Left lung (tissue), 10 donors: Measurements from ENCODE around the gene KCNJ12. TPM values are rescaled to one million over a fixed set of nuclear protein-coding genes. Genes with fewer than 3 reads are reported as not detected.
"Not testable (repeated sequence)": the region's sequence is repeated elsewhere in the genome, so short reads cannot be mapped to it uniquely, and the experiment has no call there.

Experiments used
- ATAC-seq: fragments of 200-7000 bp; cut with Tn5 transposase; one replicate; pipeline ENCODE4 v1.9.1; 2020; ENCODE audit warnings: moderate library complexity
- DNase-seq, 4 donors: peaks; one replicate each; pipeline ENCODE4 v3.0.0-alpha.2; 2013 to 2020
- H3K27ac ChIP-seq, 2 donors: fragments of 200-600 bp; sonication (generic) in 1 of 2; one replicate each; pipeline versions ENCODE4 v1.5.0 to v1.8.0; 2020 to 2021
- H3K27me3 ChIP-seq, 2 donors: fragments of 200-600 bp; sonication (generic) in 1 of 2; one replicate each; pipeline versions ENCODE4 v1.5.0 to v1.8.0; 2020 to 2021
- H3K36me3 ChIP-seq, 2 donors: fragments of 200-600 bp; sonication (generic) in 1 of 2; one replicate each; pipeline versions ENCODE4 v1.5.0 to v1.8.0; 2020 to 2021
- H3K4me1 ChIP-seq, 2 donors: fragments of 200-600 bp; one replicate each; pipeline ENCODE4 v1.8.0; 2021
- H3K4me3 ChIP-seq, 2 donors: fragments of 200-600 bp; sonication (generic) in 1 of 2; one replicate each; pipeline versions ENCODE4 v1.5.0 to v1.8.0; 2020 to 2021; ENCODE audit warnings: mild to moderate bottlenecking in 1 of 2
- H3K9me3 ChIP-seq, 2 donors: fragments of 200-600 bp; sonication (generic) in 1 of 2; one replicate each; pipeline versions ENCODE4 v1.5.0 to v1.8.0; 2020 to 2021
- CTCF ChIP-seq, 2 donors: fragments of 200-600 bp; sonication (generic) in 1 of 2; IDR thresholded peaks; one replicate each; pipeline versions ENCODE4 v1.5.0 to v1.8.0; 2021; ENCODE audit warnings: antibody characterized with exemption in 2 of 2
- intact Hi-C, 2 donors: fragments of 100-400 bp; cut with DNase I; formaldehyde crosslinking; loops; one replicate each; pipeline versions ENCODE4 v1.11.2 to v1.14.2; 2022
- polyA plus RNA-seq, 6 donors: library from polyadenylated mRNA; unstranded; fragments of 120-200 nt; gene quantifications; one replicate each; pipeline ENCODE4 v1.2.1, GENCODE V29; 2013; ENCODE audit not compliant: insufficient read length in 6 of 6
- total RNA-seq, 2 donors: library from RNA; stranded (reverse); fragmentation: NEBNext Ultra II Directional; extraction: Animal tissue kit (Norgen Biotek cat#: 25700); gene quantifications; one replicate each; pipeline ENCODE4 v1.2.1, GENCODE V29; 2021
- donor health status: DM: no; HTN: yes; CAD: no.
- donor health status: DM: no; HTN: no; CAD: no.

The KCNJ12 gene
- total and polyA plus RNA-seq, 8 donors = 3.0 to 5.7 (median 3.7) TPM

GRCh38 chr17:21417921-21418320 is 41.8 kb downstream of the KCNJ12 start:
- TF ChIP-seq CTCF (IDR thresholded peaks at IDR 0.05) = no peak
- intact Hi-C loops = no loop called here
- Histone ChIP-seq H3K4me3 (no peak overlapping the region), H3K27ac (no peak overlapping the region), H3K27me3 (no peaks in the 10 kb centered on the region), H3K4me1 (no peaks in the 10 kb centered on the region), H3K9me3 (no peaks in the 10 kb centered on the region), H3K36me3 (no peaks in the 10 kb centered on the region)
- ATAC-seq (no peak), DNase-seq (peak in 1 of 4 donors; percentile 19)

GRCh38 chr17:21418446-21419298 is 42.5 kb downstream of the KCNJ12 start:
- ATAC-seq (no peak), DNase-seq (peak in 1 of 4 donors; percentile 13)
- intact Hi-C loops = no loop called here
- no peaks in the 10 kb centered on the region for H3K4me1 ChIP-seq
- no peaks in the 10 kb centered on the region for H3K9me3 ChIP-seq
- TF ChIP-seq CTCF (IDR thresholded peaks at IDR 0.05) = no peak
- H3K36me3 ChIP-seq = no peaks in the 10 kb centered on the region
- no peak overlapping the region for H3K27ac ChIP-seq
- no peaks in the 10 kb centered on the region for H3K27me3 ChIP-seq
- no peak overlapping the region for H3K4me3 ChIP-seq

- DNase-seq = peak in 1 of 4 donors; percentile 27
- intact Hi-C loops = no loop called here
- H3K9me3 ChIP-seq = no peaks in the 10 kb centered on the region
- no peak overlapping the region for H3K27ac ChIP-seq
- no peak overlapping the region for H3K4me3 ChIP-seq
- no peaks in the 10 kb centered on the region for H3K36me3 ChIP-seq
- H3K4me1 ChIP-seq = no peaks in the 10 kb centered on the region
- no peak for ATAC-seq
- no peaks in the 10 kb centered on the region for H3K27me3 ChIP-seq
- no peak for TF ChIP-seq CTCF (IDR thresholded peaks at IDR 0.05)
These were observed 43.4 kb downstream of the KCNJ12 start for GRCh38 chr17:21419299-21420239.

- intact Hi-C loops, H3K4me3 ChIP-seq, H3K27ac ChIP-seq, ATAC-seq, H3K4me1 ChIP-seq, H3K36me3 ChIP-seq, H3K9me3 ChIP-seq, H3K27me3 ChIP-seq: not testable (repeated sequence)
- peak in 1 of 4 donors; percentile 17 for DNase-seq
These were observed 44.4 kb downstream of the KCNJ12 start for GRCh38 chr17:21420503-21421090.

GRCh38 chr17:21421421-21422310 is 45.5 kb downstream of the KCNJ12 start:
- H3K9me3 ChIP-seq, H3K4me3 ChIP-seq, H3K27me3 ChIP-seq, ATAC-seq, H3K27ac ChIP-seq, H3K36me3 ChIP-seq, intact Hi-C loops, H3K4me1 ChIP-seq: not testable (repeated sequence)
- peak in 1 of 4 donors; percentile 28 for DNase-seq

- H3K4me1 ChIP-seq, H3K4me3 ChIP-seq, H3K9me3 ChIP-seq, intact Hi-C loops, H3K27me3 ChIP-seq, H3K27ac ChIP-seq, H3K36me3 ChIP-seq, ATAC-seq: not testable (repeated sequence)
- peak in 1 of 4 donors; percentile 78 for DNase-seq
These were observed 46.4 kb downstream of the KCNJ12 start for GRCh38 chr17:21422311-21423189.

- peak overlapping the region in 1 of 2 donors; percentile 11 for H3K27ac ChIP-seq
- H3K4me1 ChIP-seq, H3K36me3 ChIP-seq, H3K27me3 ChIP-seq, ATAC-seq, H3K9me3 ChIP-seq, H3K4me3 ChIP-seq, intact Hi-C loops: not testable (repeated sequence)
- DNase-seq = peak in 1 of 4 donors; percentile 43
These were observed 47.0 kb downstream of the KCNJ12 start for GRCh38 chr17:21423190-21423493.

GRCh38 chr17:21424697-21425096 is 48.5 kb downstream of the KCNJ12 start:
- H3K4me3 ChIP-seq, H3K27me3 ChIP-seq, H3K9me3 ChIP-seq, H3K4me1 ChIP-seq, DNase-seq, H3K27ac ChIP-seq, intact Hi-C loops, H3K36me3 ChIP-seq, ATAC-seq: not testable (repeated sequence)
